Measurements from ENCODE around the gene BCL6.

- TF ChIP-seq POLR2A (IDR thresholded peaks at IDR 0.05; ENCODE audit: low read length) (no peak), GATA1 (IDR thresholded peaks at IDR 0.05; ENCODE audit: low read depth, low read length) (no peak)
These were observed 29.0 kb upstream of the BCL6 start for GRCh38 chr3:187774185-187774789.

All from erythroblast (primary cell).